ENCODE measurements around the gene FAM78B. TPM values are rescaled to one million over a fixed set of nuclear protein-coding genes. Genes with fewer than 3 reads are reported as not detected.

Gene FAM78B
- total RNA-seq, 5 donors from 2014 or later (not counting 1 experiment from before 2014, with no cell fraction given) = 0.09 to 0.56 (median 0.36) TPM; not detected in 1

DNA sequence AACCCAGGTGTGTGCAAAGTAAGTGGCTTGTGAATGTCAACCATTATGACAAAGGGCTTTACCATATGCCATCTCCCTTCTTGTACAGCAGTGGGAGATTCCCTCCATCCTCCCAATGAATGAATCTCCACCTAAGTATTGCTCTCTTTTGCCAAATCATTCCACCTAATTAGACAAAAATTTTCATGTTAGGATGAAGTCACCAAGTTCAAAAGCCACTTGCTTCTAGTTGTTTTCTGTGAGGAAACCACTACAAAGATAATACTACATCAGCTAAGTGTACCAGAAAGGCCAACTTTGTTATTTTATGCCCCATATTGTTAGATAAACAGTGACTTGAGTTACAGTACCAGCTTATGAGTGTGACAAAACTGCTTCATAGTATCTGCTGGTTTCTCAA is 34.3 kb downstream of the FAM78B start:
- ATAC-seq (replicated peaks in 1 of 4) = no peak
- H3K4me3 ChIP-seq (ENCODE audit: control insufficient read depth in 1 of 2, extremely low read depth in 1 of 2, low read length in 1 of 2) = no peak overlapping the region
- CTCF ChIA-PET = interaction anchor here in 1 of 2 donors (0.8 kb wide), 1 partner anchor 347 kb away, joined by 4 read pairs; no protein-coding TSS in a partner anchor
- POLR2A ChIA-PET = no interaction called here
- H3K9me3 Mint-ChIP-seq = peaks cover 0 to 5% (median 0%) of the 10 kb centered on the region in 3 donors
- no peak for DNase-seq
- H3K27ac ChIP-seq (ENCODE audit: low read length) = no peak overlapping the region
- no peaks in the 10 kb centered on the region for H3K9me3 ChIP-seq
- no peaks in the 10 kb centered on the region for H3K36me3 Mint-ChIP-seq
- peaks cover 0 to 2% of the 10 kb centered on the region in 2 experiments for H3K27me3 ChIP-seq (replicated peaks in 1 of 2; ENCODE audit: control insufficient read depth in 2 of 2, extremely low read depth in 1 of 2, insufficient read depth in 2 of 2, low read length in 1 of 2)
- no peaks in the 10 kb centered on the region for H3K4me1 ChIP-seq (ENCODE audit: control insufficient read depth in 1 of 2, extremely low read depth in 1 of 2, insufficient read depth in 2 of 2, low read length in 2 of 2)
- no peak overlapping the region for H3K4me3 Mint-ChIP-seq
- no peak overlapping the region for H3K27ac Mint-ChIP-seq
- H3K4me1 Mint-ChIP-seq = no peaks in the 10 kb centered on the region
- no peaks in the 10 kb centered on the region for H3K36me3 ChIP-seq (ENCODE audit: control insufficient read depth in 2 of 2, extremely low read depth in 1 of 2, insufficient read depth in 1 of 2, low read length in 1 of 2)
- H3K27me3 Mint-ChIP-seq = peaks cover 4 to 5% of the 10 kb centered on the region in 2 donors

DNA sequence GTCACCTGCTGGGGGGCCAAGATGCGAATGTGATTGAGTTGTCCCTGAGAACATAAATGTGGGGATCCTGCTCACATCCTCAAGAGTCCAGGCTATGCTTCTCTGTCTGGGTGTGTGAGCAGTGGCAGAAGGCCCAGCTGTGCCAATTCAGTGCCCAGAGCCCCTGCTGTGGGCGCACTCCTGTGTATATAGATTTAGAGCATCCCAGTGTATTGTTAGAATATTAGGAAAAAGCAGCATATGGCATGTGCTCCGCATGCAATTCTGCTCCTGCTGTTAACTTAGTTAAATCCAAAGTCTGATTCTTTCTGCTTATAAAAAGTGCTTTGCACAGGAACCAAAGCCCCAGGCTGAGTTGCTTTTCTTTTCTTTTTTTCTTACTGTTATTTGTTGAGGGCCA is 37.8 kb downstream of the FAM78B start:
- H3K4me1 ChIP-seq (ENCODE audit: control insufficient read depth in 1 of 2, extremely low read depth in 1 of 2, insufficient read depth in 2 of 2, low read length in 2 of 2) = no peaks in the 10 kb centered on the region
- WGBS (ENCODE audit: insufficient coverage) = 78% methylated on average over 3 of the region's 3 CpGs
- no peaks in the 10 kb centered on the region for H3K36me3 Mint-ChIP-seq
- H3K4me1 Mint-ChIP-seq = no peaks in the 10 kb centered on the region
- no peak overlapping the region for H3K4me3 Mint-ChIP-seq
- peaks cover 0 to 5% (median 0%) of the 10 kb centered on the region in 3 donors for H3K9me3 Mint-ChIP-seq
- ChIA-PET CTCF (no interaction called here), POLR2A (no interaction called here)
- DNase-seq (no peak), ATAC-seq (replicated peaks in 1 of 4) (no peak)
- H3K27me3 Mint-ChIP-seq = peaks cover 0 to 2% of the 10 kb centered on the region in 2 donors
- H3K9me3 ChIP-seq = no peaks in the 10 kb centered on the region
- H3K27ac Mint-ChIP-seq = no peak overlapping the region
- no peak overlapping the region for H3K27ac ChIP-seq (ENCODE audit: low read length)
- no peaks in the 10 kb centered on the region for H3K36me3 ChIP-seq (ENCODE audit: control insufficient read depth in 2 of 2, extremely low read depth in 1 of 2, insufficient read depth in 1 of 2, low read length in 1 of 2)
- H3K27me3 ChIP-seq (replicated peaks in 1 of 2; ENCODE audit: control insufficient read depth in 2 of 2, extremely low read depth in 1 of 2, insufficient read depth in 2 of 2, low read length in 1 of 2) = no peaks in the 10 kb centered on the region
- H3K4me3 ChIP-seq (ENCODE audit: control insufficient read depth in 1 of 2, extremely low read depth in 1 of 2, low read length in 1 of 2) = no peak overlapping the region

DNA sequence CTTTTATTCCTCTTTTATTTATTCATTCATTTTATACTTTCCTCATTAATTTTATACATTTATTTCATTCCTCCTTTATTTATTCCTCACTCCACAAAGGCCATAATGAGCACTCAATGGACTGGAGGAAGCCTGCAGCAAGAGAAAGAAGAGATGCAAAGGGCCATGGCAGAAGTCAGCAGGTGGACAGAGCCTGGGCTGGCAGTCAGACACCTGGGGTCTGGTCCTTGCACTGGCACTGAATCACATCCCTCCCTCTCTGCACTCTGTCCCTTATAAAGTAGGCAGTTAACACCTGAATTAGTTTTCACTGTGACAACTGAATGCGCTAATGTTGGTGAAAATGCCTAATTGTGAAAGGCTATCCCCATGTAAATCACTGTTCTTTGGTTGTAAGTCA is 38.6 kb downstream of the FAM78B start:
- Histone ChIP-seq H3K9me3 (no peaks in the 10 kb centered on the region), H3K36me3 (ENCODE audit: control insufficient read depth in 2 of 2, extremely low read depth in 1 of 2, insufficient read depth in 1 of 2, low read length in 1 of 2) (no peaks in the 10 kb centered on the region), H3K27me3 (replicated peaks in 1 of 2; ENCODE audit: control insufficient read depth in 2 of 2, extremely low read depth in 1 of 2, insufficient read depth in 2 of 2, low read length in 1 of 2) (no peaks in the 10 kb centered on the region), H3K4me3 (ENCODE audit: control insufficient read depth in 1 of 2, extremely low read depth in 1 of 2, low read length in 1 of 2) (no peak overlapping the region), H3K4me1 (ENCODE audit: control insufficient read depth in 1 of 2, extremely low read depth in 1 of 2, insufficient read depth in 2 of 2, low read length in 2 of 2) (no peaks in the 10 kb centered on the region), H3K27ac (ENCODE audit: low read length) (no peak overlapping the region)
- 100% methylated on average over 1 of the region's 1 CpG for WGBS (ENCODE audit: insufficient coverage)
- H3K9me3 Mint-ChIP-seq = peaks cover 0 to 5% (median 0%) of the 10 kb centered on the region in 3 donors
- ChIA-PET POLR2A (no interaction called here), CTCF (no interaction called here)
- no peaks in the 10 kb centered on the region for H3K4me1 Mint-ChIP-seq
- ATAC-seq (replicated peaks in 1 of 4) = no peak
- DNase-seq = no peak
- no peak overlapping the region for H3K27ac Mint-ChIP-seq
- H3K4me3 Mint-ChIP-seq = no peak overlapping the region
- peaks cover 0 to 2% of the 10 kb centered on the region in 2 donors for H3K27me3 Mint-ChIP-seq
- no peaks in the 10 kb centered on the region for H3K36me3 Mint-ChIP-seq

DNA sequence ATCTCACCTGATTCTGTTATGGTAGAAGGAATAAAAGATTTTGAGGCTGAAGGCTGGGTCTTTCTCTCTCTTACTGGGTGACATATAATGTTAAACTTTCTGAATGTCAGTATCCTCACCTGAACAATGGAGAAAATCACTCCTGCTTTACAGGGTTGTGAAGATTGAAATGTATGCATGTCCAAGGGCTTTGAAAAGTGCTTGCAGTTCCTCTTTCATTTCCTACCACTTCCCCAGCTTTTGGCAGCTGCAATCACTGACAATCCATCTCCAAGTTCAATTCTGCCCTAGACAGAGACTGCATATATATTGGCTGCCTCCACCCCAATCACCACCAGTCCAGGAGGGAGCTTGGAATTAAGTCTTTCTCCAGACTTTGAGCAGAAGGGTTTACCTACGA is 39.8 kb downstream of the FAM78B start:
- Mint-ChIP-seq H3K9me3 (no peaks in the 10 kb centered on the region), H3K36me3 (no peaks in the 10 kb centered on the region), H3K4me3 (no peak overlapping the region), H3K27me3 (peaks cover 0 to 2% of the 10 kb centered on the region in 2 donors), H3K27ac (no peak overlapping the region), H3K4me1 (no peaks in the 10 kb centered on the region)
- Histone ChIP-seq H3K36me3 (ENCODE audit: control insufficient read depth in 2 of 2, extremely low read depth in 1 of 2, insufficient read depth in 1 of 2, low read length in 1 of 2) (no peaks in the 10 kb centered on the region), H3K4me1 (ENCODE audit: control insufficient read depth in 1 of 2, extremely low read depth in 1 of 2, insufficient read depth in 2 of 2, low read length in 2 of 2) (no peaks in the 10 kb centered on the region), H3K4me3 (ENCODE audit: control insufficient read depth in 1 of 2, extremely low read depth in 1 of 2, low read length in 1 of 2) (no peak overlapping the region), H3K9me3 (no peaks in the 10 kb centered on the region), H3K27me3 (replicated peaks in 1 of 2; ENCODE audit: control insufficient read depth in 2 of 2, extremely low read depth in 1 of 2, insufficient read depth in 2 of 2, low read length in 1 of 2) (no peaks in the 10 kb centered on the region), H3K27ac (ENCODE audit: low read length) (no peak overlapping the region)
- CTCF ChIA-PET = interaction anchor here in 1 of 2 donors (0.5 kb wide), 1 partner anchor 774 kb away, joined by 3 read pairs; no protein-coding TSS in a partner anchor
- no peak for ATAC-seq (replicated peaks in 1 of 4)
- no peak for DNase-seq
- WGBS (ENCODE audit: insufficient coverage) = no CpG with 5 or more reads among the region's 1 CpG
- POLR2A ChIA-PET = no interaction called here

DNA sequence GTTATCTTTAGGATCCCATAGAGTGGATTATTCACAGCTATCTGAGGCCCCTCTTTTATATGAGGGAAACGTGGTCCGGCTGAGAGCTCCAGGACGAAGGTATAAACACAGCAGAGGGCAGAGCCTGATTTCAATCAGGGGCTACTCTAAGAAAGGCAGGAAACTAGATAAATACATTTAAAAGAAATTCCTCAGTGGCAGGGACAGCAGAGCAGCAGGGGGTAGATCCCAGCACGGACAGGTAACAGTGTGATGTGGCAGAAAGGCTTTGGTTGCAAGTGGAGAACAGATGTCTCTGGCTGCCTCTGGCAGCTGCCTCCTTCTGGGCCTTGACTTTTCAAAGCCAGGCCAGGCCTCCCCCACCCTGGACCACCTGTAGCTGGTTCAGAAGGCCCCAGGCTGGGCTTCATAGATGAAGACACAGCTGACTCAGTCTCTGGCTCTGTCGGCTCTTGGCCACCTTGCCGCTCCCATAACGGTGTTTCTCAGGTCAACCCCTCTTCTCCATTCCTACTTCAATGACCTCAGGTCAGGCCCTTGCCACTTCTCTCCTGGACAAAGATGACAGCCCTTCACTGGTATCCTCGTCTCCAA is 43.8 kb downstream of the FAM78B start:
- H3K9me3 Mint-ChIP-seq = no peaks in the 10 kb centered on the region
- no peak overlapping the region for H3K27ac Mint-ChIP-seq
- Histone ChIP-seq H3K27me3 (replicated peaks in 1 of 2; ENCODE audit: control insufficient read depth in 2 of 2, extremely low read depth in 1 of 2, insufficient read depth in 2 of 2, low read length in 1 of 2) (no peaks in the 10 kb centered on the region), H3K36me3 (ENCODE audit: control insufficient read depth in 2 of 2, extremely low read depth in 1 of 2, insufficient read depth in 1 of 2, low read length in 1 of 2) (no peaks in the 10 kb centered on the region), H3K4me3 (ENCODE audit: control insufficient read depth in 1 of 2, extremely low read depth in 1 of 2, low read length in 1 of 2) (no peak overlapping the region), H3K9me3 (no peaks in the 10 kb centered on the region), H3K27ac (ENCODE audit: low read length) (no peak overlapping the region), H3K4me1 (ENCODE audit: control insufficient read depth in 1 of 2, extremely low read depth in 1 of 2, insufficient read depth in 2 of 2, low read length in 2 of 2) (no peaks in the 10 kb centered on the region)
- ChIA-PET CTCF (no interaction called here), POLR2A (no interaction called here)
- ATAC-seq (replicated peaks in 1 of 4) (no peak), DNase-seq (no peak)
- no peaks in the 10 kb centered on the region for H3K4me1 Mint-ChIP-seq
- H3K4me3 Mint-ChIP-seq = no peak overlapping the region
- H3K27me3 Mint-ChIP-seq = peaks cover 1 to 5% of the 10 kb centered on the region in 2 donors
- H3K36me3 Mint-ChIP-seq = no peaks in the 10 kb centered on the region
- 84% methylated on average over 8 of the region's 8 CpGs for WGBS (ENCODE audit: insufficient coverage)

DNA sequence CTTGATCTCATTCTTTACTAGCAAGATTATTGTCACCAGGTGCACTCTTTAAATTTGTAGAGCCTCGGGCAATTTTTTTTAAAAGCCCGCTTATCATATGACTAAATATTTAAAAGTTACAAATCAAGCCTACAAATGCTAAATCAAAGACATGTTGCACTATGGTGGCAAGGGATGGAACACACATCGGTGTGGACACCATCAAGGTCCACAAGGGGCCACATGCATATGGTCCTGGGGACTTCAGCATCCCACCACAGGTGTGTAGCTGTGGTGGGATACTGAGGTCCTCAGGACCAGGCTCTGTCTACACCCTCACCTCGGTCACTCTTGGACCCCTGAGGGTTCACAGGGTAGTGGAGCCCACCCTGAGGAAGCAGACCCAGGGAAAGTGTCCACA is 45.8 kb downstream of the FAM78B start:
- Mint-ChIP-seq H3K4me1 (no peaks in the 10 kb centered on the region), H3K27me3 (peaks cover 1 to 5% of the 10 kb centered on the region in 2 donors), H3K4me3 (no peak overlapping the region), H3K9me3 (no peaks in the 10 kb centered on the region), H3K27ac (no peak overlapping the region), H3K36me3 (no peaks in the 10 kb centered on the region)
- Histone ChIP-seq H3K9me3 (no peaks in the 10 kb centered on the region), H3K4me1 (ENCODE audit: control insufficient read depth in 1 of 2, extremely low read depth in 1 of 2, insufficient read depth in 2 of 2, low read length in 2 of 2) (no peaks in the 10 kb centered on the region), H3K27me3 (replicated peaks in 1 of 2; ENCODE audit: control insufficient read depth in 2 of 2, extremely low read depth in 1 of 2, insufficient read depth in 2 of 2, low read length in 1 of 2) (no peaks in the 10 kb centered on the region), H3K27ac (ENCODE audit: low read length) (no peak overlapping the region), H3K36me3 (ENCODE audit: control insufficient read depth in 2 of 2, extremely low read depth in 1 of 2, insufficient read depth in 1 of 2, low read length in 1 of 2) (no peaks in the 10 kb centered on the region), H3K4me3 (ENCODE audit: control insufficient read depth in 1 of 2, extremely low read depth in 1 of 2, low read length in 1 of 2) (no peak overlapping the region)
- ATAC-seq (replicated peaks in 1 of 4) (peak in 1 of 4 experiments; percentile 7), DNase-seq (no peak)
- POLR2A ChIA-PET = no interaction called here
- WGBS (ENCODE audit: insufficient coverage) = 75% methylated on average over 2 of the region's 4 CpGs
- CTCF ChIA-PET = no interaction called here

DNA sequence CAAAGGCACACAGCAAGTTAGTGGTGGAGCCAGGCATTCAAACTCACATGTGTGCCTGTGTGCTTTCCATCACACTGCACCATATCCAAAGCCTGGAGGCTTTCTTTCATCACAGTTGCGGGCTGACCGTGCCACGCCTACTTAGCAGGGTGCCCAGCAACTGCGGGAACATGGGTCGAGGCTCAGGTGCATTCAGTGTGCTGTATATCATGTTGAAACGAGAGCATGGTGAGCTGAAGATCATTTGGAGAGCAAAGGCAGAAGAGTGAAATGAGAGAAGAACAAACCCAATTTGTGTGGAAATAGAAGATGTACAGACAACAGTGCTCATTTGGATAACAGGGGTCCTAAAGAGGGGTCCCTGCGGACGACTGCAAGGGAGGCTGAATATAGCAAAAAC is 46.5 kb downstream of the FAM78B start:
- Histone ChIP-seq H3K36me3 (ENCODE audit: control insufficient read depth in 2 of 2, extremely low read depth in 1 of 2, insufficient read depth in 1 of 2, low read length in 1 of 2) (no peaks in the 10 kb centered on the region), H3K27me3 (replicated peaks in 1 of 2; ENCODE audit: control insufficient read depth in 2 of 2, extremely low read depth in 1 of 2, insufficient read depth in 2 of 2, low read length in 1 of 2) (no peaks in the 10 kb centered on the region), H3K4me3 (ENCODE audit: control insufficient read depth in 1 of 2, extremely low read depth in 1 of 2, low read length in 1 of 2) (no peak overlapping the region), H3K9me3 (no peaks in the 10 kb centered on the region), H3K27ac (ENCODE audit: low read length) (no peak overlapping the region), H3K4me1 (ENCODE audit: control insufficient read depth in 1 of 2, extremely low read depth in 1 of 2, insufficient read depth in 2 of 2, low read length in 2 of 2) (no peaks in the 10 kb centered on the region)
- H3K4me3 Mint-ChIP-seq = no peak overlapping the region
- WGBS (ENCODE audit: insufficient coverage) = 88% methylated on average over 8 of the region's 8 CpGs
- no peak for ATAC-seq (replicated peaks in 1 of 4)
- ChIA-PET CTCF (no interaction called here), POLR2A (no interaction called here)
- no peaks in the 10 kb centered on the region for H3K9me3 Mint-ChIP-seq
- peaks cover 1 to 5% of the 10 kb centered on the region in 2 donors for H3K27me3 Mint-ChIP-seq
- no peak for DNase-seq
- H3K27ac Mint-ChIP-seq = no peak overlapping the region
- no peaks in the 10 kb centered on the region for H3K36me3 Mint-ChIP-seq
- H3K4me1 Mint-ChIP-seq = no peaks in the 10 kb centered on the region
